K562 (cell line): ENCODE data around the gene ATP7B. TPM values are rescaled to one million over a fixed set of nuclear protein-coding genes. Genes with fewer than 3 reads are reported as not detected.

Experiments
- BCOR ChIP-seq: fragments of 450-650 bp; IDR thresholded peaks from 2 replicates; pipeline ENCODE4 v1.6.1; 2016
- CLOCK ChIP-seq: fragments of 250-450 bp; sonication (Bioruptor Pico); IDR thresholded peaks from 2 replicates; pipeline ENCODE4 v1.4.0; 2020; ENCODE audit warnings: mild to moderate bottlenecking, moderate library complexity, borderline replicate concordance
- CREBBP ChIP-seq: IDR thresholded peaks from one replicate; pipeline ENCODE4 v1.6.1; 2012; ENCODE audit warnings: low read depth, mild to moderate bottlenecking, control low read depth, inconsistent platforms, low read length
- ETV1 ChIP-seq: fragments of 450-650 bp; conservative IDR thresholded peaks from 2 replicates; pipeline ENCODE4 v1.6.1; 2016; ENCODE audit warnings: missing genetic modification characterization, control low read depth, low read depth, missing compliant biosample characterization
- FOXP1 ChIP-seq: sonication (generic); formaldehyde crosslinking; IDR thresholded peaks from 2 replicates; pipeline ENCODE4 v1.8.0; 2022; ENCODE audit warnings: mild to moderate bottlenecking, missing genetic modification reagents
- KDM1A ChIP-seq, 2 experiments: fragments of 450-650 bp; IDR thresholded peaks; 2 replicates each; pipeline ENCODE4 v1.6.1; 2016; ENCODE audit warnings: mild to moderate bottlenecking in 2 of 2
- MAZ ChIP-seq, 2 experiments: fragments of 450-650 bp in 1 of 2; sonication (generic) in 1 of 2; formaldehyde crosslinking; IDR thresholded peaks in 1 of 2; conservative IDR thresholded peaks in 1 of 2; 2 replicates each; pipeline versions ENCODE4 v1.4.0 to v1.5.0; 2020; ENCODE audit warnings: mild to moderate bottlenecking in 1 of 2, missing genetic modification reagents in 1 of 2
- MED1 ChIP-seq: sonication (generic); formaldehyde crosslinking; IDR thresholded peaks from 2 replicates; pipeline ENCODE4 v1.8.1; 2023; ENCODE audit warnings: missing genetic modification reagents, borderline replicate concordance
- PML ChIP-seq: IDR thresholded peaks from 2 replicates; pipeline ENCODE4 v1.6.1; 2012; ENCODE audit warnings: low read length, inconsistent platforms
- RBM15 ChIP-seq: fragments of 200-400 bp; formaldehyde crosslinking; IDR thresholded peaks from 2 replicates; pipeline ENCODE4 v1.6.1; 2018; ENCODE audit warnings: mild to moderate bottlenecking, low read length, moderate library complexity; ENCODE audit not compliant: insufficient read depth
- SNIP1 ChIP-seq: fragments of 450-650 bp; IDR thresholded peaks from 2 replicates; pipeline ENCODE4 v1.7.1; 2017; ENCODE audit warnings: low read depth, mild to moderate bottlenecking
- ZBTB8A ChIP-seq: fragments of 450-650 bp; IDR thresholded peaks from 2 replicates; pipeline ENCODE4 v1.6.1; 2018; ENCODE audit warnings: mild to moderate bottlenecking, moderate library complexity; ENCODE audit not compliant: partially characterized antibody
- ZNF274 ChIP-seq: IDR thresholded peaks from 2 replicates; pipeline ENCODE4 v1.6.1; 2011; ENCODE audit warnings: low read depth, mild to moderate bottlenecking, low read length, moderate library complexity, borderline replicate concordance
- ZNF354B ChIP-seq: fragments of 250-450 bp; sonication (Bioruptor Pico); IDR thresholded peaks from 2 replicates; pipeline ENCODE4 v1.4.0; 2020
- polyA plus RNA-seq, 8 experiments: library from polyadenylated mRNA; depleted of rRNA in 4 of 8; stranded (reverse) in 5 of 8; unstranded in 3 of 8; fragments of >200 nt; fragmentation: Nextera tagmentation in 2 of 8; fragmentation: Illumina TruSeq in 1 of 8; extraction: Ambion mirVana in 2 of 8; extraction: Trizol in 1 of 8; gene quantifications; 2 replicates each; pipeline versions ENCODE4 v1.2.1 to v1.2.3, GENCODE V29; 2011 to 2014; ENCODE audit warnings: inconsistent platforms in 1 of 8, missing spikeins in 1 of 8
- total RNA-seq, 7 experiments: library from RNA; depleted of rRNA in 6 of 7; stranded (reverse); fragments of >200 nt in 6 of 7; fragmentation: Illumina TruSeq in 2 of 7; extraction: Trizol in 2 of 7; gene quantifications; 2 replicates each; pipeline versions ENCODE4 v1.2.1 to v1.2.3, GENCODE V29; 2011 to 2021; ENCODE audit warnings: low replicate concordance in 1 of 7
- TF ChIP-seq, protein P1 (sequence below), 2 experiments: fragments of 450-650 bp in 1 of 2; sonication (generic) in 1 of 2; formaldehyde crosslinking in 1 of 2; IDR thresholded peaks; 2 replicates each; pipeline versions ENCODE4 v1.7.1 to v1.9.0; 2016 to 2022; ENCODE audit warnings: inconsistent platforms in 1 of 2, mild to moderate bottlenecking in 1 of 2, missing genetic modification reagents in 1 of 2
- TF ChIP-seq, protein P2 (sequence below): sonication (generic); formaldehyde crosslinking; IDR thresholded peaks from 2 replicates; pipeline ENCODE4 v1.8.0; 2022; ENCODE audit warnings: mild to moderate bottlenecking, missing genetic modification reagents

Gene ATP7B
- total and polyA plus RNA-seq, 9 of the 15 experiments (the other 6 are each of a cell fraction or from before 2014, with no cell fraction given), result 1.1 to 20.4 (median 8.5) TPM

DNA sequence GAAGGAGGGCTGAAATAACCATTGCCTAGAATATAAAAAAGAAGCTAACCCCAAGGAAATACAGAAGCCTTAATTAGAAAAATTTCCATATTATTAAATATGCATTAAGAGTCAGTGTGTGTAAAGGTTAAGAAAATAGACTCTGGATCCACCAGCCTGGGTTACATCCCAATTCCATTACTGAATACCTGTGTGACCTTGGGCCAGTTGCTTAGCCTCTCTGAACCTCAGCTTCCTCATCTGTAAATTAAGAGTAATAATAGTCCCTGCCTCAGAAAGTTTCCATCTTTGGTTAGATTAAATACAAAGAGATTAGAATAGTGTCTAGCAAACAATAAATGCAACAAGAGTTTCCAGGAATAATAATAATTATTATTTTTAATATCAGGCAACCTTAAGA, 54.5 kb downstream of the ATP7B start (continued):
- peak; percentile 74 for TF ChIP-seq BCOR
- no peak for TF ChIP-seq MED1 (CRISPR knock-in tag)
- no peak for TF ChIP-seq PML
- TF ChIP-seq, protein P1, sequence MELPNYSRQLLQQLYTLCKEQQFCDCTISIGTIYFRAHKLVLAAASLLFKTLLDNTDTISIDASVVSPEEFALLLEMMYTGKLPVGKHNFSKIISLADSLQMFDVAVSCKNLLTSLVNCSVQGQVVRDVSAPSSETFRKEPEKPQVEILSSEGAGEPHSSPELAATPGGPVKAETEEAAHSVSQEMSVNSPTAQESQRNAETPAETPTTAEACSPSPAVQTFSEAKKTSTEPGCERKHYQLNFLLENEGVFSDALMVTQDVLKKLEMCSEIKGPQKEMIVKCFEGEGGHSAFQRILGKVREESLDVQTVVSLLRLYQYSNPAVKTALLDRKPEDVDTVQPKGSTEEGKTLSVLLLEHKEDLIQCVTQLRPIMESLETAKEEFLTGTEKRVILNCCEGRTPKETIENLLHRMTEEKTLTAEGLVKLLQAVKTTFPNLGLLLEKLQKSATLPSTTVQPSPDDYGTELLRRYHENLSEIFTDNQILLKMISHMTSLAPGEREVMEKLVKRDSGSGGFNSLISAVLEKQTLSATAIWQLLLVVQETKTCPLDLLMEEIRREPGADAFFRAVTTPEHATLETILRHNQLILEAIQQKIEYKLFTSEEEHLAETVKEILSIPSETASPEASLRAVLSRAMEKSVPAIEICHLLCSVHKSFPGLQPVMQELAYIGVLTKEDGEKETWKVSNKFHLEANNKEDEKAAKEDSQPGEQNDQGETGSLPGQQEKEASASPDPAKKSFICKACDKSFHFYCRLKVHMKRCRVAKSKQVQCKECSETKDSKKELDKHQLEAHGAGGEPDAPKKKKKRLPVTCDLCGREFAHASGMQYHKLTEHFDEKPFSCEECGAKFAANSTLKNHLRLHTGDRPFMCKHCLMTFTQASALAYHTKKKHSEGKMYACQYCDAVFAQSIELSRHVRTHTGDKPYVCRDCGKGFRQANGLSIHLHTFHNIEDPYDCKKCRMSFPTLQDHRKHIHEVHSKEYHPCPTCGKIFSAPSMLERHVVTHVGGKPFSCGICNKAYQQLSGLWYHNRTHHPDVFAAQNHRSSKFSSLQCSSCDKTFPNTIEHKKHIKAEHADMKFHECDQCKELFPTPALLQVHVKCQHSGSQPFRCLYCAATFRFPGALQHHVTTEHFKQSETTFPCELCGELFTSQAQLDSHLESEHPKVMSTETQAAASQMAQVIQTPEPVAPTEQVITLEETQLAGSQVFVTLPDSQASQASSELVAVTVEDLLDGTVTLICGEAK (IDR thresholded peaks at IDR 0.05), result no peak
- TF ChIP-seq, protein P1 (CRISPR knock-in tag; IDR thresholded peaks at IDR 0.05), result no peak
- no peak for TF ChIP-seq ETV1 (tag)
- no peak for TF ChIP-seq ZNF274
- TF ChIP-seq CREBBP, result no peak
- no peak for TF ChIP-seq ZNF354B (CRISPR knock-in tag)
- TF ChIP-seq SNIP1, result no peak
- TF ChIP-seq, protein P2, sequence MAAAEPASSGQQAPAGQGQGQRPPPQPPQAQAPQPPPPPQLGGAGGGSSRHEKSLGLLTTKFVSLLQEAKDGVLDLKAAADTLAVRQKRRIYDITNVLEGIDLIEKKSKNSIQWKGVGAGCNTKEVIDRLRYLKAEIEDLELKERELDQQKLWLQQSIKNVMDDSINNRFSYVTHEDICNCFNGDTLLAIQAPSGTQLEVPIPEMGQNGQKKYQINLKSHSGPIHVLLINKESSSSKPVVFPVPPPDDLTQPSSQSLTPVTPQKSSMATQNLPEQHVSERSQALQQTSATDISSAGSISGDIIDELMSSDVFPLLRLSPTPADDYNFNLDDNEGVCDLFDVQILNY (CRISPR knock-in tag), result no peak
- TF ChIP-seq FOXP1 (CRISPR knock-in tag), result no peak
- no peak for TF ChIP-seq RBM15
- no peak for TF ChIP-seq ZBTB8A
- TF ChIP-seq CLOCK (CRISPR knock-in tag), result no peak
- no peak for TF ChIP-seq MAZ (CRISPR knock-in tag; conservative IDR thresholded peaks at IDR 0.05 in 1 of 2, IDR thresholded peaks at IDR 0.05 in 1 of 2)
- peak in 1 of 2 experiments; percentile 61; a peak in 2 of 4 replicates for TF ChIP-seq KDM1A (IDR thresholded peaks at IDR 0.05)
